ENCODE data around the gene MGAT4B. TPM values are rescaled to one million over a fixed set of nuclear protein-coding genes. Genes with fewer than 3 reads are reported as not detected.
"Not testable (repeated sequence)": the region's sequence is repeated elsewhere in the genome, so short reads cannot be mapped to it uniquely, and the experiment has no call there.

Gene MGAT4B
- total RNA-seq, result 10 to 100 TPM; 66.5 to 85.9 TPM
- long read RNA-seq, partial matches to known transcripts, result 1 of 1 reads
- long read RNA-seq, other reads (novel, unspliced or antisense), result 0 of 1 reads

- intact Hi-C loops (cut with DNase I), result no loop called here
- peak; percentile 82 for DNase-seq
- ATAC-seq, result peak; percentile 88 to 95
Measured at GRCh38 chr5:179806250-179807048, at the start of gene MGAT4B. MGAT4B (minus strand) TSS chr5:179806866; CDS start chr5:179806583, 283 bp downstream.

- intact Hi-C loops (cut with DNase I), result no loop called here
- ATAC-seq, result no peak
- no peak for DNase-seq
Measured at GRCh38 chr5:179854356-179854755, 47.7 kb upstream of the MGAT4B start.

- DNase-seq, result no peak
- intact Hi-C loops (cut with DNase I), result no loop called here
- ATAC-seq, result no peak
Measured at GRCh38 chr5:179852993-179853547, 46.4 kb upstream of the MGAT4B start.

- intact Hi-C loops (cut with DNase I), result no loop called here
- DNase-seq, result no peak
- ATAC-seq, result peak in 1 of 2 donors; percentile 4
Measured at GRCh38 chr5:179841621-179842020, 35.0 kb upstream of the MGAT4B start.

GRCh38 chr5:179840766-179841165 is 34.1 kb upstream of the MGAT4B start:
- DNase-seq (no peak), ATAC-seq (peak in 1 of 2 donors; percentile 3)
- intact Hi-C loops (cut with DNase I), result no loop called here

- ATAC-seq (no peak), DNase-seq (no peak)
- intact Hi-C loops (cut with DNase I), result no loop called here
Measured at GRCh38 chr5:179840321-179840720, 33.7 kb upstream of the MGAT4B start.

GRCh38 chr5:179839328-179840256 is 32.9 kb upstream of the MGAT4B start:
- peak in 1 of 2 donors; percentile 19 for ATAC-seq

GRCh38 chr5:179837076-179838011 is 30.7 kb upstream of the MGAT4B start:
- ATAC-seq, result peak; percentile 2 to 19
- DNase-seq, result no peak
- intact Hi-C loops (cut with DNase I), result no loop called here

More at GRCh38 chr5:179839328-179840256, 32.9 kb upstream of the MGAT4B start:
- intact Hi-C loops (cut with DNase I), result no loop called here
- DNase-seq, result no peak

GRCh38 chr5:179836225-179837019 is 29.8 kb upstream of the MGAT4B start:
- no peak for DNase-seq
- ATAC-seq, result peak; percentile 7 to 24
- intact Hi-C loops (cut with DNase I), result no loop called here

- DNase-seq; ATAC-seq; intact Hi-C loops (cut with DNase I): not testable (repeated sequence)
Measured at GRCh38 chr5:179834871-179835270, 28.2 kb upstream of the MGAT4B start.

- no peak for ATAC-seq
- DNase-seq, result no peak
- intact Hi-C loops (cut with DNase I), result no loop called here
Measured at GRCh38 chr5:179834120-179834519, 27.5 kb upstream of the MGAT4B start.

- ATAC-seq (no peak), DNase-seq (no peak)
- intact Hi-C loops (cut with DNase I), result no loop called here
Measured at GRCh38 chr5:179833709-179834070, 27.0 kb upstream of the MGAT4B start.

GRCh38 chr5:179833056-179833708 is 26.5 kb upstream of the MGAT4B start:
- DNase-seq (no peak), ATAC-seq (no peak)
- intact Hi-C loops (cut with DNase I), result no loop called here

GRCh38 chr5:179832039-179832745 is 25.5 kb upstream of the MGAT4B start:
- intact Hi-C loops (cut with DNase I), result no loop called here
- ATAC-seq, result peak in 1 of 2 donors; percentile 1
- no peak for DNase-seq

- ATAC-seq (no peak), DNase-seq (no peak)
- intact Hi-C loops (cut with DNase I), result no loop called here
Measured at GRCh38 chr5:179830818-179831468, 24.3 kb upstream of the MGAT4B start.
